Neural cell (in vitro differentiated cells): ENCODE data around the gene RGR. TPM values are rescaled to one million over a fixed set of nuclear protein-coding genes. Genes with fewer than 3 reads are reported as not detected.

Source experiments
- H2AFZ ChIP-seq: fragments of 200-600, 300-800 bp; sonication (generic), shearing (Covaris generic); 2 replicates; pipeline ENCODE4 v1.6.0; 2014; ENCODE audit warnings: low read depth, mild to moderate bottlenecking, antibody characterized with exemption, low read length, moderate library complexity
- H3F3A ChIP-seq: fragments of 200-600 bp; shearing (Covaris generic); 2 replicates; pipeline ENCODE4 v1.6.1; 2016; ENCODE audit warnings: mild to moderate bottlenecking, moderate library complexity, mixed read lengths, antibody characterized with exemption, low read length; ENCODE audit not compliant: insufficient read depth, poor library complexity, severe bottlenecking
- H3K27ac ChIP-seq: fragments of 200-600, 300-800 bp; sonication (generic), shearing (Covaris generic); 2 replicates; pipeline ENCODE4 v1.5.1; 2014; ENCODE audit warnings: mild to moderate bottlenecking, low read length, moderate library complexity
- H3K27me3 ChIP-seq: fragments of 300-800, 200-600 bp; sonication (generic), shearing (Covaris generic); 2 replicates; pipeline ENCODE4 v1.6.0; 2014; ENCODE audit warnings: mild to moderate bottlenecking, low read depth, low read length, moderate library complexity; ENCODE audit not compliant: insufficient read depth
- H3K36me3 ChIP-seq: fragments of 300-800, 200-600 bp; sonication (generic), shearing (Covaris generic); 2 replicates; pipeline ENCODE4 v1.5.1; 2014; ENCODE audit warnings: mild to moderate bottlenecking, antibody characterized with exemption, low read length, moderate library complexity; ENCODE audit not compliant: insufficient read depth
- H3K4me2 ChIP-seq: fragments of 300-800, 200-600 bp; sonication (generic), shearing (Covaris generic); 2 replicates; pipeline ENCODE4 v1.6.0; 2014; ENCODE audit warnings: mild to moderate bottlenecking, low read length
- H3K4me3 ChIP-seq: fragments of 300-800, 200-600 bp; sonication (generic), shearing (Covaris generic); 2 replicates; pipeline ENCODE4 v1.5.1; 2014; ENCODE audit warnings: mild to moderate bottlenecking, low read length, moderate library complexity
- H3K79me2 ChIP-seq: fragments of 200-600 bp; shearing (Covaris generic); replicated peaks from 2 replicates; pipeline ENCODE4 v1.6.0; 2014; ENCODE audit warnings: mild to moderate bottlenecking, low read length, moderate library complexity; ENCODE audit not compliant: insufficient read depth
- H3K9ac ChIP-seq: fragments of 300-800, 200-600 bp; sonication (generic), shearing (Covaris generic); 2 replicates; pipeline ENCODE4 v1.6.1; 2016; ENCODE audit warnings: mild to moderate bottlenecking, low read length, mixed read lengths
- H3K9me2 ChIP-seq: fragments of 200-600 bp; shearing (Covaris generic); 2 replicates; pipeline ENCODE4 v1.6.1; 2016; ENCODE audit warnings: mild to moderate bottlenecking, low read length, mixed read lengths; ENCODE audit not compliant: insufficient read depth
- H3K9me3 ChIP-seq: fragments of 200-600, 300-800 bp; sonication (generic), shearing (Covaris generic); 2 replicates; pipeline ENCODE4 v1.6.1; 2016; ENCODE audit warnings: mild to moderate bottlenecking, mixed run types, low read length, moderate library complexity, mixed read lengths
- H4K20me1 ChIP-seq: fragments of 200-600 bp; shearing (Covaris generic); 2 replicates; pipeline ENCODE4 v1.6.1; 2016; ENCODE audit warnings: mild to moderate bottlenecking, mixed run types; ENCODE audit not compliant: insufficient read depth
- CTCF ChIP-seq: fragments of 450-650 bp; IDR thresholded peaks from 2 replicates; pipeline ENCODE4 v1.5.1; 2014; ENCODE audit warnings: antibody characterized with exemption, mild to moderate bottlenecking, moderate library complexity; ENCODE audit not compliant: poor library complexity, severe bottlenecking
- EP300 ChIP-seq: fragments of 450-650 bp; conservative IDR thresholded peaks from 2 replicates; pipeline ENCODE4 v1.6.1; 2014; ENCODE audit warnings: antibody characterized with exemption, mild to moderate bottlenecking, moderate library complexity; ENCODE audit not compliant: poor library complexity, severe bottlenecking
- EZH2 ChIP-seq: fragments of 200-600, 300-800 bp; shearing (Covaris generic), sonication (generic); IDR thresholded peaks from 2 replicates; pipeline ENCODE4 v1.6.1; 2014; ENCODE audit warnings: antibody characterized with exemption, low read length, borderline replicate concordance, mild to moderate bottlenecking; ENCODE audit not compliant: insufficient read depth, poor library complexity, severe bottlenecking
- MXI1 ChIP-seq: fragments of 450-650 bp; conservative IDR thresholded peaks from 2 replicates; pipeline ENCODE4 v1.6.1; 2014; ENCODE audit warnings: antibody characterized with exemption, mild to moderate bottlenecking; ENCODE audit not compliant: poor library complexity, severe bottlenecking
- POLR2AphosphoS5 ChIP-seq: IDR thresholded peaks from 2 replicates; pipeline ENCODE4 v1.6.1; 2012
- RAD21 ChIP-seq: fragments of 450-650 bp; conservative IDR thresholded peaks from 2 replicates; pipeline ENCODE4 v1.6.1; 2014; ENCODE audit warnings: antibody characterized with exemption, mild to moderate bottlenecking, moderate library complexity
- REST ChIP-seq: IDR thresholded peaks from 2 replicates; pipeline ENCODE4 v1.6.1; 2012; ENCODE audit warnings: borderline replicate concordance
- SMC3 ChIP-seq: fragments of 450-650 bp; conservative IDR thresholded peaks from 2 replicates; pipeline ENCODE4 v1.6.1; 2014; ENCODE audit warnings: antibody characterized with exemption, mild to moderate bottlenecking, moderate library complexity; ENCODE audit not compliant: poor library complexity
- TAF1 ChIP-seq: IDR thresholded peaks from 2 replicates; pipeline ENCODE4 v1.6.1; 2012; ENCODE audit warnings: low read depth
- polyA plus RNA-seq: library from polyadenylated mRNA; depleted of rRNA; stranded (reverse); fragments of >200 nt; gene quantifications from 2 replicates; pipeline ENCODE4 v1.2.3, GENCODE V29; 2014

The RGR gene
- polyA plus RNA-seq, 1 donor from 2014 or later: not detected

GRCh38 chr10:84225427-84226173 lies 19.3 kb upstream of the RGR start, which contains the start of gene LRIT2:
Gene LRIT2 (minus strand): TSS chr10:84225544. CDS start chr10:84225520, 24 bp downstream.
- Histone ChIP-seq H3K9ac (no peak within 1 kb of the TSS), H3K4me3 (no peak within 1 kb of the TSS), H4K20me1 (no peaks in the 10 kb centered on the region), H3K27ac (no peak within 1 kb of the TSS), H3K36me3 (no peaks in the 10 kb centered on the region), H3K27me3 (no peaks in the 10 kb centered on the region), H3K4me2 (no peak within 1 kb of the TSS), H3K9me2 (no peaks in the 10 kb centered on the region), H3K79me2 (no peaks in the 10 kb centered on the region), H3F3A (no peaks in the 10 kb centered on the region), H2AFZ (no peak within 1 kb of the TSS), H3K9me3 (no peaks in the 10 kb centered on the region)
- TF ChIP-seq EZH2: no peak
- peak; percentile 55 for TF ChIP-seq POLR2AphosphoS5
- no peak for TF ChIP-seq RAD21
- no peak for TF ChIP-seq REST
- no peak for TF ChIP-seq MXI1
- TF ChIP-seq EP300: no peak
- TF ChIP-seq SMC3: no peak

GRCh38 chr10:84226616-84227015 lies 18.2 kb upstream of the RGR start:
- TF ChIP-seq REST (no peak), MXI1 (no peak), EP300 (no peak), RAD21 (no peak), SMC3 (no peak), TAF1 (no peak), POLR2AphosphoS5 (no peak), CTCF (no peak), EZH2 (no peak)
- no peaks in the 10 kb centered on the region for H4K20me1 ChIP-seq
- no peaks in the 10 kb centered on the region for H3F3A ChIP-seq
- no peaks in the 10 kb centered on the region for H3K36me3 ChIP-seq
- H3K27me3 ChIP-seq: no peaks in the 10 kb centered on the region
- H3K9me2 ChIP-seq: no peaks in the 10 kb centered on the region
- no peaks in the 10 kb centered on the region for H3K79me2 ChIP-seq
- H3K27ac ChIP-seq: no peak overlapping the region
- no peak overlapping the region for H3K9ac ChIP-seq
- H3K4me2 ChIP-seq: no peak overlapping the region
- no peaks in the 10 kb centered on the region for H3K9me3 ChIP-seq
- H2AFZ ChIP-seq: no peak overlapping the region
- H3K4me3 ChIP-seq: no peak overlapping the region
